Stomach (tissue), 4 donors: ENCODE measurements around the gene UBE2L5.

Source experiments
- EP300 ChIP-seq: sonication (generic); formaldehyde crosslinking; IDR thresholded peaks from one replicate; pipeline ENCODE4 v1.6.1; 2017; ENCODE audit warnings: antibody characterized with exemption
- POLR2A ChIP-seq, 4 donors: fragments of 450-650 bp; IDR thresholded peaks; one replicate each; pipeline ENCODE4 v1.6.1; 2016; ENCODE audit warnings: antibody characterized with exemption in 4 of 4, control low read depth in 2 of 4, mild to moderate bottlenecking in 1 of 4, moderate library complexity in 1 of 4
- TF ChIP-seq, protein P1 (sequence below), 7 experiments: fragments of 450-650 bp in 4 of 7; fragments of 200-600 bp in 3 of 7; sonication (generic) in 3 of 7; IDR thresholded peaks; one replicate each; pipeline ENCODE4 v1.5.1; 2016 to 2019; ENCODE audit warnings: antibody characterized with exemption in 7 of 7, control low read depth in 2 of 7, mild to moderate bottlenecking in 1 of 7

GRCh38 chr13:30435911-30436451 lies 13.7 kb downstream of the UBE2L5 start:
- TF ChIP-seq, protein P1, sequence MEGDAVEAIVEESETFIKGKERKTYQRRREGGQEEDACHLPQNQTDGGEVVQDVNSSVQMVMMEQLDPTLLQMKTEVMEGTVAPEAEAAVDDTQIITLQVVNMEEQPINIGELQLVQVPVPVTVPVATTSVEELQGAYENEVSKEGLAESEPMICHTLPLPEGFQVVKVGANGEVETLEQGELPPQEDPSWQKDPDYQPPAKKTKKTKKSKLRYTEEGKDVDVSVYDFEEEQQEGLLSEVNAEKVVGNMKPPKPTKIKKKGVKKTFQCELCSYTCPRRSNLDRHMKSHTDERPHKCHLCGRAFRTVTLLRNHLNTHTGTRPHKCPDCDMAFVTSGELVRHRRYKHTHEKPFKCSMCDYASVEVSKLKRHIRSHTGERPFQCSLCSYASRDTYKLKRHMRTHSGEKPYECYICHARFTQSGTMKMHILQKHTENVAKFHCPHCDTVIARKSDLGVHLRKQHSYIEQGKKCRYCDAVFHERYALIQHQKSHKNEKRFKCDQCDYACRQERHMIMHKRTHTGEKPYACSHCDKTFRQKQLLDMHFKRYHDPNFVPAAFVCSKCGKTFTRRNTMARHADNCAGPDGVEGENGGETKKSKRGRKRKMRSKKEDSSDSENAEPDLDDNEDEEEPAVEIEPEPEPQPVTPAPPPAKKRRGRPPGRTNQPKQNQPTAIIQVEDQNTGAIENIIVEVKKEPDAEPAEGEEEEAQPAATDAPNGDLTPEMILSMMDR (IDR thresholded peaks at IDR 0.05): no peak
- TF ChIP-seq POLR2A (IDR thresholded peaks at IDR 0.05): no peak
- no peak for TF ChIP-seq EP300
